SK-N-SH treated with all-trans-retinoic acid at 6 μM for 48 hours (cell line): ENCODE measurements around the gene KLRC2.
"Not testable (repeated sequence)": the region's sequence is repeated elsewhere in the genome, so short reads cannot be mapped to it uniquely, and the experiment has no call there.

Source experiments
- ARNTL ChIP-seq: fragments of 450-650 bp; formaldehyde crosslinking; IDR thresholded peaks from 2 replicates; pipeline ENCODE4 v1.5.0; 2020; ENCODE audit warnings: low read depth, mild to moderate bottlenecking, moderate library complexity, borderline replicate concordance
- BACH2 ChIP-seq: fragments of 250-450 bp; sonication (Bioruptor Pico); IDR thresholded peaks from 2 replicates; pipeline ENCODE4 v1.9.0; 2021; ENCODE audit warnings: mild to moderate bottlenecking, borderline replicate concordance
- CREB5 ChIP-seq: fragments of 250-450 bp; sonication (Bioruptor Pico); IDR thresholded peaks from 2 replicates; pipeline ENCODE4 v1.5.1; 2020; ENCODE audit warnings: low read depth, mild to moderate bottlenecking, moderate library complexity
- CSDC2 ChIP-seq: fragments of 250-450 bp; sonication (Bioruptor Pico); IDR thresholded peaks from 2 replicates; pipeline ENCODE4 v1.5.0; 2020; ENCODE audit warnings: mild to moderate bottlenecking, moderate library complexity
- GLIS3 ChIP-seq: fragments of 250-450 bp; sonication (Bioruptor Pico); IDR thresholded peaks from 2 replicates; pipeline ENCODE4 v1.5.0; 2020; ENCODE audit warnings: mild to moderate bottlenecking, moderate library complexity
- OSR1 ChIP-seq: fragments of 250-450 bp; sonication (Bioruptor Pico); IDR thresholded peaks from 2 replicates; pipeline ENCODE4 v1.8.0; 2022; ENCODE audit warnings: moderate library complexity, mild to moderate bottlenecking, inconsistent platforms
- RARB ChIP-seq: fragments of 250-450 bp; sonication (Bioruptor Pico); IDR thresholded peaks from 2 replicates; pipeline ENCODE4 v1.8.0; 2021; ENCODE audit warnings: mild to moderate bottlenecking, moderate library complexity
- TOX ChIP-seq: fragments of 250-450 bp; sonication (Bioruptor Pico); IDR thresholded peaks from 2 replicates; pipeline ENCODE4 v1.8.0; 2021; ENCODE audit warnings: mild to moderate bottlenecking, moderate library complexity, borderline replicate concordance
- ZC3H10 ChIP-seq: fragments of 250-450 bp; sonication (Bioruptor Pico); IDR thresholded peaks from 2 replicates; pipeline ENCODE4 v1.5.1; 2021; ENCODE audit warnings: mild to moderate bottlenecking, moderate library complexity
- ZFP30 ChIP-seq: fragments of 450-650 bp; formaldehyde crosslinking; IDR thresholded peaks from 2 replicates; pipeline ENCODE4 v1.5.0; 2022; ENCODE audit warnings: mild to moderate bottlenecking, moderate library complexity
- ZNF70 ChIP-seq: fragments of 450-650 bp; formaldehyde crosslinking; IDR thresholded peaks from 2 replicates; pipeline ENCODE4 v1.5.0; 2020; ENCODE audit warnings: mild to moderate bottlenecking, moderate library complexity

DNA sequence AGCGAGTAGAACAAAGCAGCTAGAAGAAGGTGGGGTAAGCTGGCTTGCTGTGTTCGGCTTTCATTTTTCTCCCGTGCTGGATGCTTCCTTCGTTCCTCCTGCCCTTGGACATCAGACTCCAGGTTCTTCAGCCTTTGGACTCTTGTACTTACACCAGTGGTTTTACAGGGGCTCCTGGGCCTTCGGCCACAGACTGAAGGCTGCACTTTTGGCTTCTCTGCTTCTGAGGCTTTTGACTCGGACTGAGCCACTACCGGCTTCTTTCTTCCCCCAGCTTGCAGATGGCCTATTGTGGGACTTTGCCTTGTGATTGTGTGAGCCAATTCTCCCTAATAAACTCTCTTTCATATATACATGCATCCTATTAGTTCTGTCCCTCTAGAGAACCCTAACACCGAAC, 9.9 kb downstream of the KLRC2 start:
- not testable (repeated sequence) for TF ChIP-seq ZNF70; ZFP30; ZC3H10 (CRISPR knock-in tag); CREB5 (CRISPR knock-in tag); GLIS3 (CRISPR knock-in tag); ARNTL (CRISPR knock-in tag); RARB (CRISPR knock-in tag); TOX (CRISPR knock-in tag); OSR1 (CRISPR knock-in tag); CSDC2 (CRISPR knock-in tag); BACH2
